ENCODE measurements around the gene GATA5. TPM values are rescaled to one million over a fixed set of nuclear protein-coding genes. Genes with fewer than 3 reads are reported as not detected.

GATA5 gene
- total RNA-seq, 1 donor from 2014 or later, result 18.1 TPM

DNA sequence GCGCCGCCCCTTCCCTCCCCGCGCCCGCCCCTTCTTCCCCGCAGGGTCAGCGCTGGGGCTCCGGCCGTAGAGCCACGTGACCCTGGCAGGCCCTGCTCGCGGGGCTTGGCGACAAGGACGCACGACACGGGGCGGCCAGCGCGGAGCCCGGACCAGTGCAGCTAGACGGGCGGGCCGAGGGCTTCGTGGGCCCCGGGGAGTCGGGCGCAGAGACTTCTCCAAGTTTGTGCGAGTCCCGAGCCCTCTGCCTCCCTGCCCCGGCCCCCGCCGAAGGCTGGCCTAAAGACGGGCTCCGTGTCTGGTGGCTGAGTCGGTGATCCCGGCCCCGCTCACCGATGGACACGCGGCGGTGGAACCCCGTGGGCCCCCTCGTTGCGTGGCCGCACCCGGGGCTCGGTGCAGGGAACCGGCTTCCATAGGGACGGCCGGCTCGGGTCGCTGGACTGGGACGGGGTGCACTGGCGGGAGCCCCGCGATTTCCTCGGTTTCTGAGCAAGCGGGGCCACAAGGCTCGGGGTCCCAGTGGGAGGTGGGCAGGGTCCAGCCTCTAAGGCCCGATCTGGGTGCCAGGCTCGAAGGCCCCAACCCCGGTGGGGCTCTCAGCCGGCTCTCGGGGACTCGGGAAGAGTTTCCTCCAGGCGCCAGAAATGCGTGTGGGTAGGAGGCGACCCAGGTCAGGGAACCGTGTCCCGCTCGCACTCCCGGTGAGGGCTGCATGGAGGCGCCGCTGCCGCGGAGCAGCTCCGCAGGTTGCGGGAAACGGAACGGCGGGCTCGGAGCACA lies 452 bp upstream of the GATA5 start:
- peak; percentile 84 for ATAC-seq
- intact Hi-C loops (cut with micrococcal nuclease), result no loop called here
- DNase-seq, result peak; percentile 80

DNA sequence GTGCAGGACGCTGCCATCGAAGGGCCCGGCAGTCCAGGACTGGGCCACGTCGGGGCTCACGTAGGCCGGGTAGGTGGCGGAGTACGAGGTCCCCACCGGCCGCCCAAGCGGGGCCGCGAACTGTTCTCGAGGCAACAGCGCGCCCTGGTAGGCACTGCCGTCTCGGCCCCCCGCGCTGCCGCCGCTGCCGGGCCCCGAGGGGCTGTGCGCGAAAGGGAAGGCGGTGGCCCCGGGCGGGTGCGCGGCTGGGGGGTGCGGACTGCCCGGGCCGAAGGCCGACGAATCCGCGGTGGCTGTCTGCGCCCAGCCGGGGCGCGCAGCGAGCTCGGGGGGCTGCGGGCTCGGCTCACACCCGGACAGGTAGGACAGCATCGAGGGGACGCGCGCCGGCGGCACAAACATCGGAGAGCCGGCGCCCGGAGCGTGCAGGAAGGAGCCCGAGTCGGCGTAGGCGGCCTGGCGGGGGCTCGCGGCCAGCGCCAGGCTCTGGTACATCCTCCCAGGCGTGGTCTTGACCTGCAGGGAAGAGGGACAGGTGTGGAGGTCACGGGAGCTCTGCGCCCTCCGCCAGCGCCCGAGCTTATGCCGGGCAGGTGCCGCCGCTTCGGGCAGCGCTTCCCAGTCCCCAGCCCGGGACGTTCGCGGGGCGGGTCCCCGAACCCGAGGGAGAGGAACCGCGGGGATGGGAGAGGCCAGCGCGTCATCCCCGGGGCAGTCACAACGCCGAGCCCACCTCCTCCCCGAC lies 596 bp downstream of the GATA5 start:
- ATAC-seq (peak; percentile 13), DNase-seq (no peak)
- intact Hi-C loops (cut with micrococcal nuclease), result no loop called here

- intact Hi-C loops (cut with micrococcal nuclease), result no loop called here
- no peak for ATAC-seq
Measured at GRCh38 chr20:62474604-62475026, 1.2 kb downstream of the GATA5 start.

DNA sequence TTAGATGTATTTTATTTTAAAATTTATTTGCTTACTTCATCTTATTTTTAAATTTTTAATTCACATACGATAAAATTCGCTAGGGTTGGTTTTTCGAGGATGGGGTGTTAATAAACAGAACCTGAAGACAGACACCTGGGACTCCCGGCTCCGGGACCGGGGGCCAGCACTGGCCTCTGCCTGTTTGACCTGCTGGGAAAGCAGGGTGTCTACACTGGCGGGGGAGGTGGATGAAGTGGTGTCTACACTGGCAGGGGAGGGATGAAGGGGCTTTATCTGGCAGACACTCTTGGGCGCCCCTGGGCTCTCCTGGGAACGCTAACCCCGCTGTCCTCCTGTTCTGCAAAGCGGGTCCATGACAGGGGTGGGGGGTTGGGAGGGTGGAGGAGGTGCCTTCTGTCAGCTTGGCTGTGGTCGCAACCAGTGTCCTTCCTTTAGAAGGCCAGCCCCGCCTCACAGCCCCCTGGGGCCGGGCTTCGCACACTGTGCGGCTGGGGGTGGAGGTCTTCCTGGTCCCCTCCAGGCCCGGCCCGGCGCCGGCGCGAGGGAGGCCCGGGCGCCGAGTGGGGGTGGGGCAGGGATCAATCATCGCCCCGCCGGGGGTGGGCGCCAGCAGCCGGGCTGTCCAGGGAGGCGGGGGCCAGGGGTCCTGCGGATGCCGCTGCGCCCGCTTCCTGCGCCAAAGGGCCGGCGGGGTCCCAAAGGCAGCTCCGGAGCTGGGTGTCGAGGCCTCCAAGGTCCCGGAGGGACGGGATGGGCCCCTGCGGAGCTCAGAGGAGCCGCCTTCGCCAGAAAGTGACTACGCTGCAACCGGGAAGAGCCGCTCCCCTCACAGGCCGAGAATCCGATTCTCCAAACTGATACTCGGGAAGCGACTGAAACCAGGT lies 1.8 kb downstream of the GATA5 start:
- intact Hi-C loops (cut with micrococcal nuclease), result no loop called here
- DNase-seq (no peak), ATAC-seq (no peak)

More at GRCh38 chr20:62474604-62475026, 1.2 kb downstream of the GATA5 start:
- no peak for DNase-seq

DNA sequence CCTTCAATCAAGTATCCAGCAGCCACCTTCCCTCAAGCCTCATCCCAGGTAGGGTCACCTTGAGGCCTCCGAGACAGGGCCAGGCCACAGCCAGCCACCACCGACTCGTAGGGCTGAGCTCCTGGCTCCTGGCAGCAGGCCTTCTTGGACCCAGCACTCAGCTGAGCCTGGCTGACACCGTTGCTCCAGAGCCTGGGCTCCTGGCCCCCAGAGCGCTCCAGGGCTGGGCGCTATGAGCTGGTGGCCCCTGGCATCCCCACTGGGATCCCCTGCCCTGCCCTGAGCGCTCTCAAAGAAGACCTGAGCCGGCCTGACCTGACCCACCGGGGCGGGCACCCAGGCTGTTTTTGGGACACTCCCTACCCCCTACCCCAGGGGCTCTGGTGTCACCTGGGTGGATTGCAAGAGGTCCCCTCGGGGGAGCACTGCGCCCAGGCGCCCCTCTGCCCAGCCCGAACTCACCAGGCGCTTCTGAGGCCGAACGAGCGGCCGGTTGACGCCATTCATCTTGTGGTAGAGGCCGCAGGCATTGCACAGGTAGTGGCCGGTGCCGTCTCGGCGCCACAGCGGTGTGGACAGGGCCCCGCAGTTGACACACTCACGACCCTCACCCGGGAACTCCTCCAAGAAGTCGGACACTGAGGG lies 2.7 kb downstream of the GATA5 start:
- no peak for ATAC-seq
- intact Hi-C loops (cut with micrococcal nuclease), result no loop called here
- no peak for DNase-seq

DNA sequence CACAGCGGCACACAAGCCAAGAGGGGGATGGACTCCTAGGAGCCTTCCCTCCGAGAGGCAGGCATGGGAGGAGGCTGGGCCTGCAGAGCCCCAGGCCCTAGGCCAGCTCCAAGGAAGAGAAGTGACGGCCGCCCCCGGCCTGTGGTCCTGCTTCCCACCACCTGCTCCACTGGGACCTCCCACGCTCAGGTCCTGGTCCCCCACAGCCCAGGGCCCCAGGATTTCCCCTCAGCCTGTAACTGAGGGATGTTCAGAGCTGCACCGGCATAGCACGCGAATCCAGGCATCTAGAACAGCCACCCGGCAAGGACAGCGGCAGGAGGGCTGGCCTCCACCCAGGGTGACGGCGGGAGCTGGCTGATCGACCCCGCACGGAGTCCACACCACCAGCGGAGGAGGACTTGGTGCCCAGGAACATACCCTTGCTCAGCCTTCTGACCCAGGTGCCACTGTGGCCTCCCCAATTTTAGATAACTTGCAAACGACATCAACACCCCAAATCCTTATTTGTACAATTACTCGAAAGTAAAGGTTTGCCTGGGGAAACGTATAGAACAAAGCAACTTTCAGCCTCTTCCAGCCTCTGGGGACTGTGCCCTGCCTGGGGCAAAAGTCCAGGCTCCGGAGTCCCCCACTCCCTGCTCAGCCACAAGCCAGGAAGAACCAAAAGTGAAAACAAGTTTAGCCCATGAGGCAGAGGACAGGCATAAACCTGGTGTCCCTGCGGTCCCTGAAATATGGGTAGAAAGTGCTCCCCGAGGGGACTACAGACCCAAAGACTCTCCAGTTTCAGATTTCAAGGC lies 3.5 kb downstream of the GATA5 start:
- DNase-seq (no peak), ATAC-seq (no peak)
- intact Hi-C loops (cut with micrococcal nuclease), result no loop called here

DNA sequence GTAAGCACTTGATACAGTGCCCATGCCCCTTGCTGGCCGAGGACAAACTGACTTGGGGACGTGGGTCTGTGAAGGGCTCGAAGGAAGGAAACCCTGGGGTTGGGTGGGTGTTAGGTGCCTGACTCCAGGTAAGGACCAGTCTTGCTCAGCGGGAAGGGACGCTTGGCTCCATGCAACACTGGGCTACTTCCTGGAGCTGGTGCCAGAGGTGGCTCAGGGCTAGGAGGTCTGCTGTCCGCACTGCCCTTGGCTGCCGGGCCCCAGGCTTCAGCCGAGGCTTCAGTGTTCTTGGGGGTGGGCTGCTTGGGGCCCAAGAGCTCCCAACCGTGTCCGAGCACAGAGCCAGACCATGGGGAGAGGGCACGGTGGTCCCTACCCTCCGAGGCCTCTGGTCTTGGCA lies 5.3 kb downstream of the GATA5 start:
- DNase-seq, result no peak
- no peak for ATAC-seq
- intact Hi-C loops (cut with micrococcal nuclease), result no loop called here

- intact Hi-C loops (cut with micrococcal nuclease), result no loop called here
- ATAC-seq, result no peak
- DNase-seq, result no peak
Measured at GRCh38 chr20:62470001-62470400, 5.8 kb downstream of the GATA5 start.

GRCh38 chr20:62469352-62469751 lies 6.4 kb downstream of the GATA5 start:
- intact Hi-C loops (cut with micrococcal nuclease), result no loop called here
- DNase-seq, result no peak
- ATAC-seq, result no peak

DNA sequence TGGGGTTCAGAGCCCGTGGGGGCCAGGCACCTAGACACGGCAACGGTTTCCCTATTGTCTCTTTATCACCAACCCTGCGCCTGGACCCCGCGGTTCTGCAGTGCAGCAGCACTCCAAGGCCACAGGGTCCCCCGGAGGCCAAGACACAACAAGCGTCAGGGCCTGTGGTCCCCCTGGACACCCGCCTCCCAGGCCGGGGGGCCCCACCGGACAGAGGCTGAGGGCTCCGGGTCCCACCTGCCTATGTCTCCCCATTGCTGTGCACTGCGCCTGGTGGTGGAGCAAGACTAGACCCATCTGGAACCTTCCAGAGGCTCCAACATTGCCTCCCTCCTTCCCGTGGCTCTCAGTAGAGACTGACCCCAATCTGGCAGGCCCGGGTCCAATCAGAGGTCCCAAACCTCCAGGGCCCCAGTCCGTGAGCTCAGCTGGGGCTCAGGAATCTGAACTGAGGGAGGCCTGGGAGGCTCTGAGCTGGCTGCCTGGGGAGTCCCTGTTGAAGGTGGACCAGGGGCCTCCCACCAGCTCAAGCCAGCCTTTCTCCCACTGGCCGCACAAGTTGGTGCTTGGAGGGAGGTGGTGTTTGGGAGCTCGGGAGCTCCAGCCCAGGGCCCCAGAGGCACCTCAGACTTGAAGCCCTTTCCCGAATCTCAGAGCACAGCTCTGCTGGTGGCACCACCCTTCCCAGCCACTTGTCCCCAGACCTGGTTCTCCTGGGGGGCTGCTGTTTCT lies 8.8 kb downstream of the GATA5 start:
- no peak for ATAC-seq
- intact Hi-C loops (cut with micrococcal nuclease), result no loop called here

DNA sequence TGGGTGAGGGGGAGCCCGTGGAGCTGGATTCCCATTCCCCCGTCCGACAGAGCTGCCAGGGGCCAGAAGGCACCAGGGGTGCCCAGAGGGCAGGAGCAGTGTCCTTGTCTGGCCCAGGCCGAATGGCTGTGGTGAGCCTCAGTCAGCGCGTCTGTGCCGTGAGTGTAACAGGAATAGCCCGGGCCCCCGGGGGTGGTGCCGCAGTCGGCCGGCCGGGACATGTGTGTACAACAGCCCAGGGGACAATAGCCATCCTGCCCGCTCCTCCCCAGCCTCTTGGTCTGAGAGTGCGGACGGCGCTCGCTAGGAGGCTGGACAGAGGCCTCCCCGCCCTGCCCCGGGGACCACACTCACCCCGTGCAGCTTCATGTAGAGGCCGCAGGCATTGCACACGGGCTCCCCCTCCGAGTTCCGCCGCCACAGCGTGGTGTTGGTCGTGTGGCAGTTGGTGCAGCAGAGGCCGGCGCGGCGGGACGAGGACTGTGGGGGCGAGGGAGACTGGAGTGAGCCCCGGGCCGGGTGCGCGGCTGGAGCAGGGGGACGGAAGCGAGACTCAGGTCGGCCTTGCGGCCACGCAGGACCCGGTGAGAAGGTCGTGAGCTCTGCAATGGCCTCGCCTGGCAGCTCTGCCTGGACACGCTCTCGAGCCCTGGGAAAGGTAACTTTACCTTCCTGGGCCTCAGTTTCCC lies 9.6 kb downstream of the GATA5 start:
- intact Hi-C loops (cut with micrococcal nuclease), result no loop called here
- DNase-seq, result peak; percentile 49
- ATAC-seq, result peak; percentile 3

More for the DNA sequence above, 8.8 kb downstream of the GATA5 start:
- DNase-seq, result no peak

GRCh38 chr20:62464990-62465389 lies 10.8 kb downstream of the GATA5 start:
- DNase-seq (no peak), ATAC-seq (no peak)
- intact Hi-C loops (cut with micrococcal nuclease), result no loop called here

DNA sequence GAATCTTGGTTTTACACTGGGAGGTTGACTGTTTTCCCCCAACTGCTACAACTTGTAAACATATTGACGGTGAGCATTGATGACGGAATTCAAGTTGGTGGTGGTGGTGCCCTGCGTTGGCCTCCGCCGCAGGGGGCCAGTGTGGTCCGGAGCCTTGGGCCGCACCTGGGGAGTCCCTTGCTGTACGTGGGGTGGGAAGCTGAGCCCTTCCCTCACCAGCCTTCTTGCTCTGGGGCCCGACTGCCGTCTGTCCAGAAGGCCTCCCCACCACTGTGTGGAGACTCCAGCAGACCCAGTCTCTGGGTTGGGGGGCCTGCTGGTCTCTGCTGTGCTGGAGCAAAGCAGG lies 11.4 kb downstream of the GATA5 start:
- ATAC-seq (no peak), DNase-seq (no peak)
- intact Hi-C loops (cut with micrococcal nuclease), result no loop called here

DNA sequence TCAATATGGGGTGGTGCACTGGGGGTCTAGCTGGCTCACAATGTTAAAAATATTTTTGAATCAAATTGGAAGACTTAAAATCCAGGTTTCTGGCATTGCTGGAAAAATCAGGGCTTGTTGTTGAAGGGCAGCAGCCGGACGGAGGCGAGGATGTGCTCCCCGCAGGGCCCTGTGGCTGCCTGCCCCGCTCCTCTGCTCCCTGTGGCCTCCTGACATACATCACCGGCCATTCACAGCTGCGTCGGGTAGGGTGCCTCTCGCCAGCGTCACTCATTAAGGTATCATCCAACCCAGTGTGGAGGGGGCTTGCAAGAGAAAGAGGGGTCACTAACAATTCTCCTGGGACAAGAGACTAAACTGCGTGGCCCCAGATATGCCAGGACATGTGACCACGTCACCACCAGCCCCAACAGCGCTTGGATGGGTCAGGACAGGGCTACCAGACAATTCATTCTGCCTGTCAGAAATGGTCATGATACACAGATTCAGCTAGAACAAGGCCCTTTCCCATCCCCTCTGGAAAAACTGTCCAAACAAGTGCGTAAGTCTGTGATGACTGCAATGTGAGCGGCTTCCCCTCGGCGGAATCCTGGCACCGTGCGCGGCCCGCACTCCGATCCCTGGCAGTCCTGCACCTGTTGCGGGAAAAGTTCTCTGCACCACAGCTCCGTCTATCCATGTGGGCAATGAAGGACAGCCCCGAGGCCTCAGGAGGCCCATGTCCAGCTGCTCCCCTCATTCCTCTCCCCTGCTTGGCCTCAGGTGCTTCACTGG lies 12.0 kb downstream of the GATA5 start:
- ATAC-seq, result no peak
- intact Hi-C loops (cut with micrococcal nuclease), result no loop called here

GRCh38 chr20:62462976-62463592 lies 12.7 kb downstream of the GATA5 start:
- DNase-seq, result no peak
- intact Hi-C loops (cut with micrococcal nuclease), result no loop called here
- ATAC-seq, result no peak

More for the DNA sequence above, 12.0 kb downstream of the GATA5 start:
- DNase-seq, result no peak

GRCh38 chr20:62461834-62462233 lies 14.0 kb downstream of the GATA5 start:
- DNase-seq (no peak), ATAC-seq (no peak)
- intact Hi-C loops (cut with micrococcal nuclease), result no loop called here
